GM19240 (cell line): ENCODE results near the gene ALDH3A1.

Experiments
- DNase-seq: peaks from one replicate; pipeline ENCODE4 v3.0.0; 2011; ENCODE audit warnings: low spot score; ENCODE audit not compliant: insufficient read length

The ALDH3A1 gene

DNA sequence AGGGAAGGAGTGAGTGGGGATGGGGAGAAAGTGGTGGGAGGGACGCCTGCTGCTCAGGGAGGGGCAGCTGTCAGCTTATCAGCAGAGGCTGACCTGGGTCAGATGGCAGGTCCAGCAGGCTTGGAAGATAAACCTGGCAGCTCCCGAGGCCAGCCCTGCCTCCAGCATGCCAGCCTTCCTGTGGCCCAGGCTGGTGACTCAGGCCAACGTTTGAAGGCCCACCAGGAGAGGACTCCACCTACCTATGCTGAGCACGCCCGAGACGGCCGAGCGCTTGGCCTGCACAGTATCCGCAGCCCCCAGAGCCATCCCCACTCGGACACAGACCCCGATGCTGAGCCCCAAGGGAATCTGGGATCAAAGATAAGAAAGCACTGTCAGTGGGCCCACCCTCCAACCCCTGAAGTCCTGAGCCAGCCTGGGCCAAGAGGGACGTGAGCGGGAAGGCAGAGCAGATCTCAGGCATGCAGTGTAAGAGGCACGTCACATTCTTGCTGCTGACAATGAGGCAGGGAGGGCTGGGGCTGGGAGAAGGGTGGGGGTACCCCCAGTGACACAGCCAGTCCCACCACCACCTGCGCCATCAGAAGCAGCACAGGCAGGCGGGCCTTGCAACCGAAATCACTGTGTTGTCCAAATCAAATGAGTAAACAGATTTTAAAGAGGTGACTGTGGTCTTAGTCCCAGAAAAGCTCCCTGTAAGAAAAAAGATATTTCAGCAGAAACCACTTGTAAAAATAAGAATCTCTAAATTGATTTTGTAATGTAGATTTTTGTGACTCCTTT lies 44.1 kb downstream of the ALDH3A1 start:
- no peak for DNase-seq

DNA sequence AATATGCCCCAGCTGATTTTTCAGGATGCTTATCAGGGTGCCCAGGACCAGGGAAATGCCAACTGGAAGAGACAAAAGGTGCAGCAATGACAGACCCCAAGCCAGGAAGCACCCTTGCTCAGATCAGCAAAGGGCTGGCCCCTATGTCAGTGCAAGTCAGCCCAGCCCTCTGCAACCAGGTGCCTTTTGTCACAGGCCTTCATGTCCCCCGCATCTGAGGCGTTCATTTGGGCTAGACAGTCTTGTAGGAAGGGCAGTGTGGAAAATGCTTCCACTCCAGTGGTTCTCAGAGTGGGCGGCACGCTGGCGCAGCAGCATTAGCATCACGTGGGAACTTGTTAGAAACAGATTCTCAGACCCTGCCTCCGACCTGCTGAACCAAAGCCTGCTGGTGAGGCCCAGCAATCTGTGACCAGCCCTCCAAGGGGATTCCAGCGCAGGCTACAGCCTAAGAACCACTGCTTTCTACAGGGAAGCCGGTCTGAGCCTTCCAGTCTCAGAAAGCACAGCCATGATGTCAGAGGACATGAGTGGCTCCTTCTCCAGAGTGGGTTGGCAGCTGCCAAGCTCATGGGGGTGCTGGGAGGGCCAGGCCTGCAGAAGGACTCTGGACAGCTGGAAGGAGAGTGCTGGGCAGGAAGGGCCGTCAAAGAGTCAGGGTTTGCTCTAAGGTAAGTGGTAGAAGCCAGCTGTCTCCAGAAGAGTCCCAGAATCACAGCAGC lies 44.8 kb downstream of the ALDH3A1 start:
- DNase-seq, result no peak

DNA sequence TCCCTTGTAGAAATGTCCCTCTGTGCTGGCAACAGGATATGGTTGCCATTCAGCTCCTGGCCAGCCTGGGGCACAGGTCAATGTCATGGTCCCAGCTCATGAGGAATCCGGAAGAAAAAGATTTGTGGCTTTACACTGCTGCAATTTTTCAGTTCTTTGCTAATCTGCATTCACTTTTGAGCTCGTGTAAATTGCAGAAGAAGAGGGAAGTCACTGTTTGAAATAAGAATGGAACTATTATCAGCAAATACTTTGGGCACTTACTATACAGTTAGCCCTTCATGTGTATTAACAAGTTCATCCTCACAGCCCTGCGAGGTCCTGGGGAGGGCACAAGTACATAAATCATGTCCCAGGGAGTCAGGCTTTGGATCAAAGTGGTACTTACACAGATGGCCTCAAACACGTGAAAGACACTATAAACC lies 45.9 kb downstream of the ALDH3A1 start:
- DNase-seq, result no peak
